ENCODE measurements around the gene MELTF. TPM values are rescaled to one million over a fixed set of nuclear protein-coding genes. Genes with fewer than 3 reads are reported as not detected.

Gene MELTF
- total RNA-seq, 2 donors from 2014 or later, result 15.7 to 31.2 TPM

DNA sequence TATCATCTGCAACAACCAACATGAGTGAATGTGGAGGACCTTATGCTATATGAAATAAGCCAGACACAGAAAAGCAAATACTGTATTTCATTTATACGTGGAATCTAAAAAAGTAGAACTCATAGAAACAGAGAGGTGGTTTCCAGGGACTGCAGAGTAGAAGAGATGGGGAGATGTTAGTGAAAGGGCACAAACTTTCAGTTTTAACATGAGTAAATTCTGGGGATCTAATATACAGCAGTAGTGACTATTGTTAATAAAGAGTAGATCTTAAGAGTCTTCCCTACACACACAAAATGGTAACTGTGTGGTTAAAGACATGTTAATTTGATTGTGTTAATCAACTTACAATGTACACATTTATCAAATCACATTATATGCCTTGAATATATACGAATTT is 20.9 kb upstream of the MELTF start:
- no peak for TF ChIP-seq CTCF (IDR thresholded peaks at IDR 0.05)
- no peak overlapping the region for H3K4me3 ChIP-seq
- H3K27ac ChIP-seq, result no peak overlapping the region
- H3K27me3 ChIP-seq, result no peaks in the 10 kb centered on the region
- H3K36me3 ChIP-seq, result peaks cover 8% of the 10 kb centered on the region
- no peaks in the 10 kb centered on the region for H3K9me3 ChIP-seq
- no peaks in the 10 kb centered on the region for H3K4me1 ChIP-seq
- intact Hi-C loops (cut with DNase I), result no loop called here
- no peak overlapping the region for H3K9ac ChIP-seq (ENCODE audit: low read depth in 2 of 2, low read length in 2 of 2)
- DNase-seq, result no peak

GRCh38 chr3:197042539-197042938 is 12.9 kb upstream of the MELTF start:
- H3K4me3 ChIP-seq, result no peak overlapping the region
- no peak for DNase-seq
- H3K4me1 ChIP-seq, result no peaks in the 10 kb centered on the region
- intact Hi-C loops (cut with DNase I), result no loop called here
- no peak overlapping the region for H3K9ac ChIP-seq (ENCODE audit: low read depth in 2 of 2, low read length in 2 of 2)
- H3K36me3 ChIP-seq, result no peaks in the 10 kb centered on the region
- no peak overlapping the region for H3K27ac ChIP-seq
- H3K27me3 ChIP-seq, result no peaks in the 10 kb centered on the region
- no peak for TF ChIP-seq CTCF (IDR thresholded peaks at IDR 0.05)
- no peaks in the 10 kb centered on the region for H3K9me3 ChIP-seq

GRCh38 chr3:197041875-197042488 is 12.4 kb upstream of the MELTF start:
- Histone ChIP-seq H3K4me3 (no peak overlapping the region), H3K27ac (no peak overlapping the region), H3K9ac (ENCODE audit: low read depth in 2 of 2, low read length in 2 of 2) (no peak overlapping the region), H3K27me3 (no peaks in the 10 kb centered on the region), H3K9me3 (no peaks in the 10 kb centered on the region), H3K36me3 (no peaks in the 10 kb centered on the region), H3K4me1 (no peaks in the 10 kb centered on the region)
- TF ChIP-seq CTCF (IDR thresholded peaks at IDR 0.05), result no peak
- DNase-seq, result no peak
- intact Hi-C loops (cut with DNase I), result no loop called here

- intact Hi-C loops (cut with DNase I), result no loop called here
- Histone ChIP-seq H3K9ac (ENCODE audit: low read depth in 2 of 2, low read length in 2 of 2) (no peak overlapping the region), H3K36me3 (no peaks in the 10 kb centered on the region), H3K4me3 (no peak overlapping the region), H3K4me1 (no peaks in the 10 kb centered on the region), H3K27ac (no peak overlapping the region), H3K27me3 (no peaks in the 10 kb centered on the region), H3K9me3 (no peaks in the 10 kb centered on the region)
- no peak for DNase-seq
- no peak for TF ChIP-seq CTCF (IDR thresholded peaks at IDR 0.05)
These were observed 11.0 kb upstream of the MELTF start for GRCh38 chr3:197040658-197041057.

GRCh38 chr3:197038679-197039462 is 9.3 kb upstream of the MELTF start:
- Histone ChIP-seq H3K4me3 (no peak overlapping the region), H3K27ac (no peak overlapping the region), H3K9ac (ENCODE audit: low read depth in 2 of 2, low read length in 2 of 2) (no peak overlapping the region), H3K27me3 (no peaks in the 10 kb centered on the region), H3K4me1 (no peaks in the 10 kb centered on the region), H3K36me3 (no peaks in the 10 kb centered on the region), H3K9me3 (no peaks in the 10 kb centered on the region)
- no peak for TF ChIP-seq CTCF (IDR thresholded peaks at IDR 0.05)
- intact Hi-C loops (cut with DNase I), result no loop called here
- DNase-seq, result no peak

Measured in colonic mucosa (tissue), 4 donors.